KG1 (cell line): Measurements from ENCODE around the gene CAV1.
"Not testable (repeated sequence)": the region's sequence is repeated elsewhere in the genome, so short reads cannot be mapped to it uniquely, and the experiment has no call there.

Source experiments
- DNase-seq: peaks from one replicate; lab custom pipeline; 2025; lab: John Stamatoyannopoulos, UW

Gene CAV1

GRCh38 chr7:116582164-116582732 is 57.4 kb downstream of the CAV1 start:
- no peak for DNase-seq

GRCh38 chr7:116582806-116583444 is 58.1 kb downstream of the CAV1 start:
- DNase-seq = no peak

- DNase-seq = no peak
Measured at GRCh38 chr7:116583653-116584052, 58.8 kb downstream of the CAV1 start.

- DNase-seq = no peak
Measured at GRCh38 chr7:116584721-116585120, 59.9 kb downstream of the CAV1 start.

- no peak for DNase-seq
Measured at GRCh38 chr7:116585392-116585791, 60.6 kb downstream of the CAV1 start.

GRCh38 chr7:116585967-116586366 is 61.1 kb downstream of the CAV1 start:
- DNase-seq = no peak

GRCh38 chr7:116587200-116587599 is 62.4 kb downstream of the CAV1 start:
- DNase-seq = not testable (repeated sequence)

GRCh38 chr7:116588225-116588624 is 63.4 kb downstream of the CAV1 start:
- no peak for DNase-seq

GRCh38 chr7:116588641-116589594 is 64.1 kb downstream of the CAV1 start:
- DNase-seq = peak; percentile 52

- no peak for DNase-seq
Measured at GRCh38 chr7:116591202-116592040, 66.6 kb downstream of the CAV1 start.

- DNase-seq = no peak
Measured at GRCh38 chr7:116592041-116592355, 67.2 kb downstream of the CAV1 start.

- DNase-seq = no peak
Measured at GRCh38 chr7:116592445-116592844, 67.6 kb downstream of the CAV1 start.

- DNase-seq = no peak
Measured at GRCh38 chr7:116593359-116594075, 68.7 kb downstream of the CAV1 start.

GRCh38 chr7:116595063-116595462 is 70.2 kb downstream of the CAV1 start:
- no peak for DNase-seq

- DNase-seq = no peak
Measured at GRCh38 chr7:116597384-116597783, 72.5 kb downstream of the CAV1 start.

- no peak for DNase-seq
Measured at GRCh38 chr7:116598278-116598677, 73.4 kb downstream of the CAV1 start.

- DNase-seq = no peak
Measured at GRCh38 chr7:116598861-116599260, 74.0 kb downstream of the CAV1 start.

GRCh38 chr7:116601426-116601825 is 76.6 kb downstream of the CAV1 start:
- DNase-seq = no peak

- DNase-seq = no peak
Measured at GRCh38 chr7:116607299-116607698, 82.5 kb downstream of the CAV1 start.

- no peak for DNase-seq
Measured at GRCh38 chr7:116610210-116610609, 85.4 kb downstream of the CAV1 start.

- DNase-seq = no peak
Measured at GRCh38 chr7:116610721-116611120, 85.9 kb downstream of the CAV1 start.
